Right cardiac atrium (tissue), 5 donors: ENCODE data around the gene KIAA0513. TPM values are rescaled to one million over a fixed set of nuclear protein-coding genes. Genes with fewer than 3 reads are reported as not detected.

Experiments
- ATAC-seq, 2 donors: fragments of 200-7000 bp; cut with Tn5 transposase; one replicate each; pipeline versions ENCODE4 v1.8.0 to v1.9.1; 2020; ENCODE audit warnings: moderate library complexity in 2 of 2, mild to moderate bottlenecking in 1 of 2
- DNase-seq, 3 donors: peaks; one replicate each; pipeline ENCODE4 v3.0.0-alpha.2; 2020
- H3K27ac ChIP-seq: one replicate; pipeline ENCODE4 v1.5.1; 2013; ENCODE audit warnings: mild to moderate bottlenecking, low read length, control low read depth, moderate library complexity
- H3K27me3 ChIP-seq: one replicate; pipeline ENCODE4 v1.6.1; 2013; ENCODE audit not compliant: control insufficient read depth, insufficient read depth
- H3K4me1 ChIP-seq: one replicate; pipeline ENCODE4 v1.6.1; 2013; ENCODE audit warnings: low read length; ENCODE audit not compliant: control insufficient read depth, insufficient read depth
- H3K4me3 ChIP-seq: one replicate; pipeline ENCODE4 v1.5.1; 2013; ENCODE audit warnings: low read length, control low read depth
- H3K9me3 ChIP-seq: one replicate; pipeline ENCODE4 v1.6.1; 2013; ENCODE audit warnings: low read length; ENCODE audit not compliant: control insufficient read depth
- WGBS: extraction: QIAGEN DNeasy Blood & Tissue Kit; methylation state at CpG from one replicate; pipeline ENCODE4 v1.1.7; 2013; 5-methylcytosine and 5-hydroxymethylcytosine counted together
- intact Hi-C, 4 donors: fragments of 100-400 bp; cut with DNase I; formaldehyde crosslinking; loops; one replicate each; pipeline versions ENCODE4 v1.11.0 to v1.14.0; 2022 to 2023
- polyA plus RNA-seq: library from polyadenylated mRNA; stranded (reverse); fragments of 200-250 nt; gene quantifications from one replicate; pipeline ENCODE4 v1.2.3, GENCODE V29; 2013
- total RNA-seq, 4 donors: library from RNA; stranded (reverse); fragmentation: NEBNext Ultra II Directional; extraction: Animal tissue kit (Norgen Biotek cat#: 25700); gene quantifications; one replicate each; pipeline ENCODE4 v1.2.1, GENCODE V29; 2021
- donor health status: healthy with polysubstance abuse.
- donor health status: DM: no; HTN: yes; CAD: no.
- donor health status: DM: no; HTN: no; CAD: no.
- donor health status: DM: no; HTN: yes; CAD: no; lungs with severe emphysema.
- donor health status: DM: yes; HTN: yes; CAD: no.

KIAA0513 gene
- total and polyA plus RNA-seq, 5 donors = 6.7 to 13.5 (median 12.2) TPM

DNA sequence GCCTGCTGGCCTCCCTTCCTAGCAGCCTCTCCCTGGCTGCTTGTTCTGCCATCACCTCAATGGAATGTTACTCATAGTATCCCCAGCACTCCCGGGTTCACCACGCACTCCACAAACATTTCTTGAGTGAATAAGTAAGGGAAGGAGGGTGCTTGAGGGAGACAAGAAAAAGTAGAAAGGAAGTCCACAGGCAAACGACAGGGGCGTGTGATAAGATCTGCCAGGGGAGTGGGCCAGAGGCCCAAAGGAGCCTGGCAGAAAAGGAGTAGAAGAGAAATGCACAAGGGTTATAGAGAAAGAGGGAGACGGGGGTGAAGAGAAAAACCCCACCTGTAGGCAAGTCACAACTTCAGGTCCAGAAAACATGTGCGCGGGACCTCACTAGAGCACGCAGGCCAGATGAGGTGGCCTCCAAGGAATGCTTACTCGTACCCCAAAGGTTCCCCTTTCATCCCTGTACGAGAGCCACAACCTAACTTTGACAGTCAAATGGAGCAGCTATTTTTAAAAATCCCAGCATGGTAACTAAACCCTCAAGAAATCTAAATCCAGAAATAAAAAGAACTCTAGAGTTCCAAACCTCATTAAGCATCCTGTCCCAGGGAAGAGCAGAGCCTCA lies 22.9 kb upstream of the KIAA0513 start:
- H3K27me3 ChIP-seq = no peaks in the 10 kb centered on the region
- peak overlapping the region; percentile 48 for H3K27ac ChIP-seq
- H3K4me3 ChIP-seq = no peak overlapping the region
- H3K9me3 ChIP-seq = no peaks in the 10 kb centered on the region
- H3K4me1 ChIP-seq = peaks cover 30% of the 10 kb centered on the region
- ATAC-seq (peak; percentile 38 to 40), DNase-seq (no peak)
- intact Hi-C loops = loop anchor here in 1 of 4 donors (5.0 kb wide), 1 partner anchor 723 kb away; no protein-coding TSS in a partner anchor
- 54% methylated on average over 10 of the region's 10 CpGs for WGBS

- intact Hi-C loops = no loop called here
- Histone ChIP-seq H3K9me3 (no peaks in the 10 kb centered on the region), H3K4me1 (peaks cover 30% of the 10 kb centered on the region), H3K4me3 (no peak overlapping the region), H3K27ac (no peak overlapping the region), H3K27me3 (no peaks in the 10 kb centered on the region)
- no peak for DNase-seq
- ATAC-seq = peak; percentile 38 to 54
- WGBS = 54% methylated on average over 11 of the region's 11 CpGs
Observed at GRCh38 chr16:85005285-85006069, 22.1 kb upstream of the KIAA0513 start.

DNA sequence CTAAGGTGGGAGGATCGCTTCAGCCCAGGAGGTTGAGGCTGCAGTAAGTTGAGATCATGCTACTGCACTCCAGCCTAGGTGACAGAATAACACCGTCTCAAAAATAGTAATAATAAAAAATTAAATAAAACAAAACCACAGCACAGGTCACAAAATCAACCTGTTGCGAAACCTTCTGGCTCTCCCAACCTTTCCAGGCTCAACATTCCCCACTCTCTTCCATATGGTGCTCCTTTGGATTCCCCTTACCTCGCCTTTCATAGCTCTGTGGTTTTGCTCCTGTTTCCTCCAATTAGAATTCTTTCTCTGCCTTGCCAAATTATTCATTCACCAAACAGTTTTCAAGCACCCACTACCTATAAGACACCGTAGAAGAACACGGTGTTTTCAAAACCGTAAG lies 21.0 kb upstream of the KIAA0513 start:
- ATAC-seq (no peak), DNase-seq (no peak)
- Histone ChIP-seq H3K4me3 (no peak overlapping the region), H3K4me1 (peaks cover 24% of the 10 kb centered on the region), H3K27me3 (no peaks in the 10 kb centered on the region), H3K9me3 (no peaks in the 10 kb centered on the region), H3K27ac (no peak overlapping the region)
- intact Hi-C loops = no loop called here
- 95% methylated on average over 7 of the region's 7 CpGs for WGBS

DNA sequence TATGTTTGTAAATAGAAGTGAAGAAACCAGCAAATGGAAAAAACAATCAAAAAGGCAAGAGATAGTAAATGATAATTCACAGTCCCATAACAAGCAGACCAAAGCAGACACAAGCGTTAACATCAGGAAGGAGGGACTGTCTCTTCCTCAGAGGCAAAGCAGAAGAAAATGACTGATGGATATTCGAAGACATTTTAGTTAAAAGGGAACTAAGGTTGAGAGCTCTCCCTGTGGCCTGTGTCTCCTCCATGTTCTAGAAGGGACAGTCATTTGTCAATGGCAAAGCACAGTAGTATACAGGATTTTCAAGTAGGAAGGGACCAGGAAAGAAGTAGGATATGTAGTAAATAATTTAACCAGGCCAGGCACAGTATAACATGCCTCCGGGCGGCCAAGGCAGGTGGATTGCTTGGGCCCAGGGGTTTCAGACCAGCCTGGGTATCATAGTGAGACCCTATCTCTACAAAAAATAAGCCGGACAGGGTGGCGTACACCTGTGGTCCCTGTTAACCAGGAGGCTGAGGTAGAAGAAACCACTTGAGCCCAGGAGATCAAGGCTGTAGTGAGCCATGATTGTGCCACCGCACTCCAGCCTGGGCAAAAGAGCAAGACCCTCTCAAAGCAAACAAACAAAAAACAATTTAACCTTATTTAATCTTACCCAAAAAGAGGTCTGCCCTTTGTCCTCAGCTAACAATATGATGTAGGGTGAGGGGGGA lies 19.9 kb upstream of the KIAA0513 start:
- DNase-seq (no peak), ATAC-seq (no peak)
- intact Hi-C loops = no loop called here
- peaks cover 21% of the 10 kb centered on the region for H3K4me1 ChIP-seq
- H3K27me3 ChIP-seq = no peaks in the 10 kb centered on the region
- no peaks in the 10 kb centered on the region for H3K9me3 ChIP-seq
- H3K4me3 ChIP-seq = no peak overlapping the region
- 91% methylated on average over 7 of the region's 7 CpGs for WGBS
- no peak overlapping the region for H3K27ac ChIP-seq

DNA sequence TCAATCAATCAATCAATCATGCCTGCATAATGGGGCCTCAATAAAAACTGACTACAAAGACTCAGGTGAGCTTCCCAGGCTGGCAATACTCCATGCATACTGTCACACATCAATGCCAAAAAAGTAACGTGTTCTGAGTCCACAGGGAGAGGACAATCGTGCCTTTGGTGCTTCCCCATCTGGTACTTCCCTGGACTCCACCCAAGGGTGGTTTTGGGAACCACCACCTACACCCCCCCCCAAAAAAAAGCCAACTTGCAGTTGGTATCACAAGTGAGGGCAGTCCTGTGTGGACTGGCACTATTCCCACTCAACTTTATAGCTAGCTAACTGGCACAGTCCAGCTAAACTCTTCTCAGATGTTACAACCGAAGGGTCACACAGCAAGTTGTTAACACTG lies 19.3 kb upstream of the KIAA0513 start:
- intact Hi-C loops = no loop called here
- Histone ChIP-seq H3K27me3 (no peaks in the 10 kb centered on the region), H3K4me3 (no peak overlapping the region), H3K9me3 (no peaks in the 10 kb centered on the region), H3K4me1 (peaks cover 15% of the 10 kb centered on the region), H3K27ac (no peak overlapping the region)
- no peak for ATAC-seq
- whole genome bisulfite sequencing = 61% methylated on average over 3 of the region's 3 CpGs
- DNase-seq = no peak

GRCh38 chr16:85010446-85010930 lies 17.1 kb upstream of the KIAA0513 start:
- Histone ChIP-seq H3K27ac (peak overlapping the region; percentile 87), H3K4me3 (peak overlapping the region; percentile 98), H3K4me1 (peaks cover 5% of the 10 kb centered on the region), H3K9me3 (no peaks in the 10 kb centered on the region), H3K27me3 (no peaks in the 10 kb centered on the region)
- 29% methylated on average over 9 of the region's 9 CpGs for WGBS
- no peak for DNase-seq
- no peak for ATAC-seq
- intact Hi-C loops = no loop called here

DNA sequence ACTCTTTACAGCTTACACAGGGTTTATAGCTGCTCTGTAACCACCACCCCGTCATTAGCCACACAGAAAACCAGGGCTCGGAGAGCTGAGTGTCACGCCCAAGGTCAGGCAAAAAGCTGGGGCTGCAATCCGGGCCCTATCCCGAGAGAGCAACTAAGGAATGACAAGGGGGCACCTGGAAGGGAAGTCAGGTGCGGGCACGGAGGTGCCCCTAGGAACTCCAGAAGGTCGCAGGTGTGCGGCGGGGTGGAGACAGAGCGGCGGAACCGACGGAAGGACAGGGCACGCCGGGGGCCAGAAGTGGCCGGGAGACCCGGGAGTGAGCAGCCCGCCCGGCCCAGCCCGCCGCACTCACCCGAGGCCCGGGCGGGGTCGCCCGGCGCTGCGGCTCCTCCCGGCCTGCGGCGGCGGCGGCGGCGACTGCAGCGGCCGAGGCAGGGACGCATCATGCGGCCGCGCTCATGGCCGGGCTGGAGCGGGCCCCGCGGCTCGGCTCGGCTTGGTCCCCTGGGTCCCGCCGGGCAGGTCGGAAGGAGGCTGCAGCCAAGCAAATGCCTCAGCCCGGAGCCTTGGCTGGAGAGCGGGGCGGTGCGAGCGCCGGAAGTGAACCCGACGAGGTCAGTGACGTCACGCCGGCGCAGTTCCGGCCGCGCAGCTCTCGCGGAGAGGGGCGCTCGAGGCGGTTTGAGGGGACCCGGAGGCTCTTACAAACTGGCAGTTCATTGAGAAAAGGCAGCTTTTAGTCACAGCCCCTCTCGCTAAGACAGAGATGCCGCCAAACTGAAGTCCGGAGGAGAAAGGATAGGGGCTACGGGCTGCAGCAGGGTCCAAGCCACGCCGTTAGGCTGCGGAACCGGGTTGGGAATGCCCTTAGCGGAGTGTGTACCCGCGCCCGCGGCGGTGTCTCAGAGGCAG lies 16.4 kb upstream of the KIAA0513 start, which contains the start of gene ZDHHC7:
ZDHHC7 (minus strand) TSS at position 605 of the 915 bp plus-strand sequence. CDS start 20,917 bp downstream, outside the sequence.
- intact Hi-C loops = no loop called here
- under 1% methylated on average over 86 of the region's 86 CpGs for WGBS

GRCh38 chr16:85011846-85012284 lies 15.7 kb upstream of the KIAA0513 start:
- no peaks in the 10 kb centered on the region for H3K9me3 ChIP-seq
- peaks cover 5% of the 10 kb centered on the region for H3K4me1 ChIP-seq
- intact Hi-C loops = no loop called here
- ATAC-seq (peak in 1 of 2 donors; percentile 48), DNase-seq (no peak)
- 13% methylated on average over 17 of the region's 17 CpGs for WGBS
- H3K4me3 ChIP-seq = peak overlapping the region; percentile 98
- peak overlapping the region; percentile 87 for H3K27ac ChIP-seq
- H3K27me3 ChIP-seq = no peaks in the 10 kb centered on the region

More for the DNA sequence above, 16.4 kb upstream of the KIAA0513 start, which contains the start of gene ZDHHC7:
- H3K4me3 ChIP-seq = peak within 1 kb of the TSS; percentile 98
- DNase-seq (peak; percentile 92 to 97 (median 97)), ATAC-seq (peak; percentile 97)
- peak within 1 kb of the TSS; percentile 87 for H3K27ac ChIP-seq
- H3K9me3 ChIP-seq = no peaks in the 10 kb centered on the region
- H3K4me1 ChIP-seq = peaks cover 5% of the 10 kb centered on the region
- no peaks in the 10 kb centered on the region for H3K27me3 ChIP-seq

GRCh38 chr16:85014311-85014710 lies 13.3 kb upstream of the KIAA0513 start:
- Histone ChIP-seq H3K9me3 (no peaks in the 10 kb centered on the region), H3K27ac (no peak overlapping the region), H3K4me3 (no peak overlapping the region), H3K4me1 (no peaks in the 10 kb centered on the region), H3K27me3 (no peaks in the 10 kb centered on the region)
- DNase-seq (no peak), ATAC-seq (no peak)
- WGBS = 74% methylated on average over 2 of the region's 2 CpGs
- intact Hi-C loops = no loop called here
